ENCODE data around the gene ATF7. TPM values are rescaled to one million over a fixed set of nuclear protein-coding genes. Genes with fewer than 3 reads are reported as not detected.

The ATF7 gene
- total and polyA plus RNA-seq, 2 of the 4 experiments (the other 2 are of a cell fraction) = 7.0 to 16.3 TPM

DNA sequence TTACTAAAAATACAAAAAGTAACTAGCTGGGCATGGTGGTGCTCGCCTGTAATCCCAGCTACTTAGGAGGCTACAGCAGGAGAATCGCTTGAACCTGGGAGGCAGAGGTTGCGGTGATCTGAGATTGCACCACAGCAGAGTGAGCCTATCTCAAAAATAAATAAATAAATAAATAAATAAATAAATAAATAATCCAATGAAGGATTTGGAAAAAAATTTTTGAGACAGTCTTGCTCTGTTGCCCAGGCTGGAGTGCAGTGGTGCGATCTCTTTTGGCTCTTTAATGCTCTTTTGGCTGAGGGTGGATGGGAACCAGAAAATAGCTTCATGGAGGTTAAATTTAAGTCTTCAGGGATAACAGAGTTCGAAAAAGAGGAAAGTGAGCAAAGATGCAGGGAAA is 38.0 kb upstream of the ATF7 start:
- H3K27me3 ChIP-seq (ENCODE audit: control insufficient read depth, insufficient read depth, low read length) = no peaks in the 10 kb centered on the region
- ATAC-seq (ENCODE audit: low read depth) (no peak), DNase-seq (no peak)
- intact Hi-C loops (cut with micrococcal nuclease) = no loop called here
- WGBS, 2 experiments (ENCODE audit: extremely low coverage in 2 of 2, insufficient read length in 1 of 2) = 78% methylated on average over 2 of the region's 5 CpGs; no CpG with 5 or more reads in 1 of the 2 experiments
- no peak overlapping the region for H4K5ac ChIP-seq (ENCODE audit: low read depth, low read length)
- in situ Hi-C loops (cut with MboI; ENCODE audit: low sequenced_read_pairs) = no loop called here
- H3K4me3 ChIP-seq (ENCODE audit: insufficient read depth, low read depth, low read length) = no peak overlapping the region
- H2BK5ac ChIP-seq (ENCODE audit: low read depth, low read length, poor library complexity, severe bottlenecking) = no peak overlapping the region
- H3K27ac ChIP-seq (ENCODE audit: insufficient read depth, low read length) = no peak overlapping the region
- no peak overlapping the region for H2BK120ac ChIP-seq (ENCODE audit: low read depth, low read length)
- H3K79me1 ChIP-seq (ENCODE audit: low read depth in 1 of 2, low read length in 2 of 2) = peaks cover under 1 to 13% of the 10 kb centered on the region in 2 experiments
- ChIA-PET POLR2A (ENCODE audit: unreplicated experiment) (no interaction called here), CTCF (no interaction called here)
- no peak overlapping the region for H3K4me2 ChIP-seq (ENCODE audit: low read depth, low read length)
- H2BK15ac ChIP-seq (ENCODE audit: low read depth, low read length) = no peak overlapping the region
- peaks cover 7% of the 10 kb centered on the region for H3K4me1 ChIP-seq (ENCODE audit: control insufficient read depth, insufficient read depth, low read length)
- dilution Hi-C loops (cut with HindIII; ENCODE audit: low sequenced_read_pairs, unreplicated experiment) = no loop called here
- H3K14ac ChIP-seq (replicated peaks; ENCODE audit: low read depth, low read length) = no peak overlapping the region
- no peak overlapping the region for H2BK20ac ChIP-seq (ENCODE audit: low read depth, low read length)
- no peak overlapping the region for H3K4ac ChIP-seq (ENCODE audit: low read depth, low read length)
- H3K23ac ChIP-seq (ENCODE audit: low read depth, low read length) = no peak overlapping the region
- H2AFZ ChIP-seq (replicated peaks; ENCODE audit: low read length, poor library complexity) = no peak overlapping the region
- no peak overlapping the region for H3K56ac ChIP-seq (ENCODE audit: extremely low read depth, insufficient read depth, low read length)
- H3K9ac ChIP-seq (ENCODE audit: low read depth, low read length) = no peak overlapping the region
- peaks cover 6% of the 10 kb centered on the region for H3K9me1 ChIP-seq (ENCODE audit: insufficient read depth, low read length)
- H4K91ac ChIP-seq (ENCODE audit: insufficient read depth, low read depth, low read length) = no peak overlapping the region
- no peak overlapping the region for H2AK5ac ChIP-seq (ENCODE audit: low read depth, low read length)
- no peaks in the 10 kb centered on the region for H3K9me3 ChIP-seq (ENCODE audit: control insufficient read depth, insufficient read depth, low read length)
- BruUV-seq (replicated peaks) = no TSS peak
- H4K20me1 ChIP-seq (ENCODE audit: insufficient read depth, low read length) = no peaks in the 10 kb centered on the region
- H4K8ac ChIP-seq (ENCODE audit: low read depth in 2 of 2, low read length in 2 of 2) = no peak overlapping the region
- TF ChIP-seq CHD1 (IDR thresholded peaks at IDR 0.05; ENCODE audit: low read depth, low read length) = no peak
- H3K36me3 ChIP-seq (ENCODE audit: control insufficient read depth, insufficient read depth, low read length) = peaks cover 28% of the 10 kb centered on the region
- no peak overlapping the region for H2AK9ac ChIP-seq (replicated peaks; ENCODE audit: low read depth, low read length, poor library complexity)
- H3K18ac ChIP-seq (ENCODE audit: low read depth, low read length) = no peak overlapping the region

Data from IMR-90 (cell line).